Astrocyte of the cerebellum (primary cell): ENCODE data around the gene FAAP24.
"Not testable (repeated sequence)": the region's sequence is repeated elsewhere in the genome, so short reads cannot be mapped to it uniquely, and the experiment has no call there.

Source experiments
- DNase-seq: peaks from one replicate; pipeline ENCODE4 v3.0.0-alpha.2; 2011; ENCODE audit warnings: low read depth
- H3K4me3 ChIP-seq: 2 replicates; pipeline ENCODE4 v1.5.1; 2011; ENCODE audit warnings: mild to moderate bottlenecking, low read depth, low read length, moderate library complexity
- CTCF ChIP-seq: IDR thresholded peaks from 2 replicates; pipeline ENCODE4 v1.5.1; 2012; ENCODE audit warnings: low read length, low read depth, moderate library complexity, mild to moderate bottlenecking; ENCODE audit errors: missing control alignments
- in situ Hi-C: cut with HindIII; loops from 2 replicates; pipeline ENCODE4 v1.10.0; 2017; ENCODE audit warnings: low sequenced_read_pairs

The FAAP24 gene

GRCh38 chr19:33000510-33000909, 28.5 kb downstream of the FAAP24 start:
- no peak overlapping the region for H3K4me3 ChIP-seq

GRCh38 chr19:33000910-33001309, 28.9 kb downstream of the FAAP24 start:
- no peak for DNase-seq
- in situ Hi-C loops = no loop called here
- TF ChIP-seq CTCF = no peak
- no peak overlapping the region for H3K4me3 ChIP-seq

More at GRCh38 chr19:33000510-33000909, 28.5 kb downstream of the FAAP24 start:
- in situ Hi-C loops = no loop called here
- DNase-seq = no peak
- TF ChIP-seq CTCF = no peak

GRCh38 chr19:33002126-33002865, 30.3 kb downstream of the FAAP24 start:
- H3K4me3 ChIP-seq, in situ Hi-C loops, DNase-seq: not testable (repeated sequence)

- DNase-seq, in situ Hi-C loops, H3K4me3 ChIP-seq: not testable (repeated sequence)
These were observed 31.5 kb downstream of the FAAP24 start for GRCh38 chr19:33003424-33004024.

GRCh38 chr19:33005440-33005839, 33.4 kb downstream of the FAAP24 start:
- H3K4me3 ChIP-seq = no peak overlapping the region
- TF ChIP-seq CTCF = no peak
- in situ Hi-C loops = no loop called here
- DNase-seq = no peak

- DNase-seq = no peak
- no peak overlapping the region for H3K4me3 ChIP-seq
- no peak for TF ChIP-seq CTCF
- in situ Hi-C loops = no loop called here
These were observed 36.7 kb downstream of the FAAP24 start for GRCh38 chr19:33008738-33009137.

- in situ Hi-C loops, H3K4me3 ChIP-seq, DNase-seq: not testable (repeated sequence)
These were observed 38.8 kb downstream of the FAAP24 start for GRCh38 chr19:33010891-33011290.

- in situ Hi-C loops = no loop called here
- no peak for DNase-seq
- no peak overlapping the region for H3K4me3 ChIP-seq
- no peak for TF ChIP-seq CTCF
These were observed 50.6 kb downstream of the FAAP24 start for GRCh38 chr19:33022472-33023116.
